T-cell (primary cell): ENCODE data around the gene GRID2. TPM values are rescaled to one million over a fixed set of nuclear protein-coding genes. Genes with fewer than 3 reads are reported as not detected.

Experiments used
- ATAC-seq, 4 experiments: fragments of 200-7000 bp in 3 of 4; fragments of 150-1000 bp in 1 of 4; cut with Tn5 transposase; replicated peaks in 1 of 4; 1 replicate in 3 of 4; 2 replicates in 1 of 4; pipeline ENCODE4 v1.10.0; 2021; ENCODE audit warnings: moderate library complexity in 3 of 4, mild to moderate bottlenecking in 2 of 4, moderate number of reproducible peaks in 1 of 4
- CTCF ChIA-PET, 2 donors: fragments of 300-600 bp; sonication (Branson Sonifier 250); formaldehyde crosslinking; loops; one replicate each; lab custom pipeline; 2022; ENCODE audit warnings: antibody characterized with exemption in 2 of 2; lab: Charles Lee
- POLR2A ChIA-PET, 2 donors: fragments of 300-600 bp; sonication (Branson Sonifier 250); formaldehyde crosslinking; loops; one replicate each; lab custom pipeline; 2022; ENCODE audit warnings: antibody characterized with exemption in 2 of 2; lab: Charles Lee
- DNase-seq, 35 experiments: peaks; one replicate each; pipeline versions ENCODE4 v3.0.0 to v3.0.0-alpha.2; 2013 to 2023
- H3K27ac ChIP-seq: one replicate; pipeline ENCODE4 v1.5.1; 2013; ENCODE audit warnings: low read length
- H3K27me3 ChIP-seq, 2 experiments: replicated peaks in 1 of 2; 1 replicate in 1 of 2; 2 replicates in 1 of 2; pipeline versions ENCODE4 v1.6.1 to v1.7.0; 2013; ENCODE audit warnings: low read length in 1 of 2, mixed read lengths in 1 of 2; ENCODE audit not compliant: control insufficient read depth in 2 of 2, insufficient read depth in 2 of 2; ENCODE audit errors: extremely low read depth in 1 of 2
- H3K36me3 ChIP-seq, 2 donors: 1 replicate in 1 of 2; 2 replicates in 1 of 2; pipeline versions ENCODE4 v1.6.1 to v1.7.0; 2013; ENCODE audit warnings: low read length in 1 of 2; ENCODE audit not compliant: control insufficient read depth in 2 of 2, insufficient read depth in 1 of 2; ENCODE audit errors: extremely low read depth in 1 of 2
- H3K4me1 ChIP-seq, 2 experiments: 1 replicate in 1 of 2; 2 replicates in 1 of 2; pipeline versions ENCODE4 v1.6.1 to v1.7.0; 2013; ENCODE audit warnings: low read length in 2 of 2, mixed read lengths in 1 of 2; ENCODE audit not compliant: insufficient read depth in 2 of 2, control insufficient read depth in 1 of 2; ENCODE audit errors: extremely low read depth in 1 of 2
- H3K4me3 ChIP-seq, 2 donors: 1 replicate in 1 of 2; 2 replicates in 1 of 2; pipeline versions ENCODE4 v1.5.1 to v1.7.0; 2013; ENCODE audit warnings: mild to moderate bottlenecking in 2 of 2, low read length in 1 of 2, moderate library complexity in 1 of 2; ENCODE audit not compliant: control insufficient read depth in 1 of 2; ENCODE audit errors: extremely low read depth in 1 of 2
- H3K9me3 ChIP-seq: 2 replicates; pipeline ENCODE4 v1.7.0; 2013
- H3K27ac Mint-ChIP-seq, 2 donors: one replicate each; pipeline ENCODE4 v1.8.0; 2020 to 2021; ENCODE audit warnings: mild to moderate bottlenecking in 2 of 2, mixed read lengths in 2 of 2
- H3K27me3 Mint-ChIP-seq, 2 donors: one replicate each; pipeline ENCODE4 v1.8.0; 2021 to 2022; ENCODE audit warnings: mixed read lengths in 2 of 2
- H3K36me3 Mint-ChIP-seq: one replicate; pipeline ENCODE4 v1.8.0; 2021; ENCODE audit warnings: mixed read lengths
- H3K4me1 Mint-ChIP-seq, 3 donors: one replicate each; pipeline ENCODE4 v1.8.0; 2020 to 2022; ENCODE audit warnings: mixed read lengths in 3 of 3, mild to moderate bottlenecking in 1 of 3
- H3K4me3 Mint-ChIP-seq, 3 donors: one replicate each; pipeline ENCODE4 v1.8.0; 2020 to 2022; ENCODE audit warnings: mild to moderate bottlenecking in 3 of 3, mixed read lengths in 3 of 3, moderate library complexity in 3 of 3
- H3K9me3 Mint-ChIP-seq, 3 donors: one replicate each; pipeline ENCODE4 v1.8.0; 2020 to 2022; ENCODE audit warnings: mixed read lengths in 3 of 3
- WGBS: methylation state at CpG from one replicate; pipeline ENCODE4 v1.1.5; 2013; ENCODE audit warnings: missing lambda C conversion rate; ENCODE audit not compliant: insufficient coverage; 5-methylcytosine and 5-hydroxymethylcytosine counted together
- total RNA-seq, 35 experiments: library from RNA in 6 of 35; stranded (reverse) in 6 of 35; fragments of 120-200 nt in 1 of 35; gene quantifications; one replicate each; pipeline versions ENCODE4 v1.2.1 to v1.2.4 and lab custom pipeline; 2013 to 2026

The GRID2 gene
- total RNA-seq, 5 donors from 2014 or later (not counting 1 experiment from before 2014, with no cell fraction given): 0.13 to 0.18 TPM; not detected in 3

- no peak for DNase-seq
- Mint-ChIP-seq H3K27me3 (no peaks in the 10 kb centered on the region), H3K27ac (no peak overlapping the region), H3K4me1 (no peaks in the 10 kb centered on the region), H3K4me3 (no peak overlapping the region), H3K9me3 (peaks cover 1 to 11% (median 6%) of the 10 kb centered on the region in 3 donors), H3K36me3 (no peaks in the 10 kb centered on the region)
- no peak overlapping the region for H3K27ac ChIP-seq
- H3K4me1 ChIP-seq: no peaks in the 10 kb centered on the region
- POLR2A ChIA-PET: no interaction called here
- 63% methylated on average over 1 of the region's 2 CpGs for WGBS
- H3K27me3 ChIP-seq: no peaks in the 10 kb centered on the region
- no peaks in the 10 kb centered on the region for H3K9me3 ChIP-seq
- H3K4me3 ChIP-seq: no peak overlapping the region
- H3K36me3 ChIP-seq: no peaks in the 10 kb centered on the region
- no peak for ATAC-seq
- CTCF ChIA-PET: no interaction called here
Measured at GRCh38 chr4:92521941-92522340, 218.2 kb downstream of the GRID2 start.

GRCh38 chr4:92522356-92522755, 218.6 kb downstream of the GRID2 start:
- Histone ChIP-seq H3K9me3 (no peaks in the 10 kb centered on the region), H3K4me1 (no peaks in the 10 kb centered on the region), H3K27me3 (no peaks in the 10 kb centered on the region), H3K4me3 (no peak overlapping the region), H3K27ac (no peak overlapping the region), H3K36me3 (no peaks in the 10 kb centered on the region)
- ATAC-seq (no peak), DNase-seq (no peak)
- Mint-ChIP-seq H3K4me1 (no peaks in the 10 kb centered on the region), H3K27ac (no peak overlapping the region), H3K36me3 (no peaks in the 10 kb centered on the region), H3K9me3 (peaks cover 1 to 10% (median 6%) of the 10 kb centered on the region in 3 donors), H3K4me3 (no peak overlapping the region), H3K27me3 (no peaks in the 10 kb centered on the region)
- POLR2A ChIA-PET: no interaction called here
- 8% methylated on average over 2 of the region's 3 CpGs for WGBS
- CTCF ChIA-PET: no interaction called here

- CTCF ChIA-PET: no interaction called here
- H3K9me3 Mint-ChIP-seq: peaks cover 4 to 7% (median 5%) of the 10 kb centered on the region in 3 donors
- no peak overlapping the region for H3K27ac Mint-ChIP-seq
- H3K27ac ChIP-seq: no peak overlapping the region
- POLR2A ChIA-PET: no interaction called here
- H3K9me3 ChIP-seq: no peaks in the 10 kb centered on the region
- no peaks in the 10 kb centered on the region for H3K36me3 ChIP-seq
- ATAC-seq (no peak), DNase-seq (no peak)
- no peaks in the 10 kb centered on the region for H3K4me1 Mint-ChIP-seq
- H3K27me3 ChIP-seq: no peaks in the 10 kb centered on the region
- H3K4me3 ChIP-seq: no peak overlapping the region
- no peaks in the 10 kb centered on the region for H3K4me1 ChIP-seq
- no peak overlapping the region for H3K4me3 Mint-ChIP-seq
- no peaks in the 10 kb centered on the region for H3K36me3 Mint-ChIP-seq
- H3K27me3 Mint-ChIP-seq: no peaks in the 10 kb centered on the region
Measured at GRCh38 chr4:92524131-92524530, 220.4 kb downstream of the GRID2 start.

- no CpG with 5 or more reads among the region's 4 CpGs for WGBS
- Mint-ChIP-seq H3K4me1 (no peaks in the 10 kb centered on the region), H3K4me3 (no peak overlapping the region), H3K27me3 (no peaks in the 10 kb centered on the region), H3K36me3 (no peaks in the 10 kb centered on the region), H3K27ac (no peak overlapping the region), H3K9me3 (peaks cover 17 to 21% (median 18%) of the 10 kb centered on the region in 3 donors)
- H3K36me3 ChIP-seq: no peaks in the 10 kb centered on the region
- no peak overlapping the region for H3K4me3 ChIP-seq
- POLR2A ChIA-PET: no interaction called here
- H3K4me1 ChIP-seq: no peaks in the 10 kb centered on the region
- H3K27me3 ChIP-seq: no peaks in the 10 kb centered on the region
- no peak for DNase-seq
- CTCF ChIA-PET: no interaction called here
- no peak overlapping the region for H3K27ac ChIP-seq
- no peaks in the 10 kb centered on the region for H3K9me3 ChIP-seq
- no peak for ATAC-seq
Measured at GRCh38 chr4:92528541-92528940, 224.8 kb downstream of the GRID2 start.

- Histone ChIP-seq H3K36me3 (no peaks in the 10 kb centered on the region), H3K4me3 (no peak overlapping the region), H3K9me3 (no peaks in the 10 kb centered on the region), H3K27ac (no peak overlapping the region), H3K4me1 (no peaks in the 10 kb centered on the region), H3K27me3 (no peaks in the 10 kb centered on the region)
- H3K4me1 Mint-ChIP-seq: no peaks in the 10 kb centered on the region
- peaks cover 17 to 21% (median 18%) of the 10 kb centered on the region in 3 donors for H3K9me3 Mint-ChIP-seq
- H3K4me3 Mint-ChIP-seq: no peak overlapping the region
- ChIA-PET CTCF (no interaction called here), POLR2A (interaction anchor here in 1 of 2 donors (0.5 kb wide), 1 partner anchor 22 kb away, joined by 3 read pairs; no protein-coding TSS in a partner anchor)
- no peaks in the 10 kb centered on the region for H3K36me3 Mint-ChIP-seq
- DNase-seq: no peak
- H3K27me3 Mint-ChIP-seq: no peaks in the 10 kb centered on the region
- H3K27ac Mint-ChIP-seq: no peak overlapping the region
- no peak for ATAC-seq
- WGBS: no CpG with 5 or more reads among the region's 2 CpGs
Measured at GRCh38 chr4:92529510-92529909, 225.7 kb downstream of the GRID2 start.

- no peaks in the 10 kb centered on the region for H3K4me1 Mint-ChIP-seq
- no peak overlapping the region for H3K27ac Mint-ChIP-seq
- H3K4me3 Mint-ChIP-seq: no peak overlapping the region
- WGBS: 80% methylated on average over 6 of the region's 12 CpGs
- DNase-seq (no peak), ATAC-seq (no peak)
- Histone ChIP-seq H3K36me3 (no peaks in the 10 kb centered on the region), H3K27ac (no peak overlapping the region), H3K27me3 (no peaks in the 10 kb centered on the region), H3K9me3 (no peaks in the 10 kb centered on the region), H3K4me3 (no peak overlapping the region), H3K4me1 (no peaks in the 10 kb centered on the region)
- H3K27me3 Mint-ChIP-seq: no peaks in the 10 kb centered on the region
- no peaks in the 10 kb centered on the region for H3K36me3 Mint-ChIP-seq
- peaks cover 5 to 12% (median 5%) of the 10 kb centered on the region in 3 donors for H3K9me3 Mint-ChIP-seq
- POLR2A ChIA-PET: no interaction called here
- CTCF ChIA-PET: no interaction called here
Measured at GRCh38 chr4:92535599-92535998, 231.8 kb downstream of the GRID2 start.

- Histone ChIP-seq H3K27me3 (no peaks in the 10 kb centered on the region), H3K9me3 (no peaks in the 10 kb centered on the region), H3K27ac (no peak overlapping the region), H3K4me1 (no peaks in the 10 kb centered on the region), H3K4me3 (no peak overlapping the region), H3K36me3 (no peaks in the 10 kb centered on the region)
- no peak overlapping the region for H3K27ac Mint-ChIP-seq
- POLR2A ChIA-PET: interaction anchor here in 1 of 2 donors (0.6 kb wide), 1 partner anchor 10 kb away, joined by 3 read pairs; no protein-coding TSS in a partner anchor
- ATAC-seq (no peak), DNase-seq (no peak)
- H3K27me3 Mint-ChIP-seq: no peaks in the 10 kb centered on the region
- H3K36me3 Mint-ChIP-seq: no peaks in the 10 kb centered on the region
- WGBS: no CpG with 5 or more reads among the region's 1 CpG
- no peak overlapping the region for H3K4me3 Mint-ChIP-seq
- no peaks in the 10 kb centered on the region for H3K4me1 Mint-ChIP-seq
- CTCF ChIA-PET: no interaction called here
- H3K9me3 Mint-ChIP-seq: peaks cover 6% of the 10 kb centered on the region in 3 donors
Measured at GRCh38 chr4:92551616-92552015, 247.8 kb downstream of the GRID2 start.
